HG02938 (cell line): ENCODE results near the gene EFCAB8.
"Not testable (repeated sequence)": the region's sequence is repeated elsewhere in the genome, so short reads cannot be mapped to it uniquely, and the experiment has no call there.

Experiments used
- ATAC-seq: cut with Tn5 transposase; IDR thresholded peaks from one replicate; pipeline ENCODE4 v1.9.1; 2021; ENCODE audit warnings: mild to moderate bottlenecking, moderate library complexity; ENCODE audit not compliant: unreplicated experiment

EFCAB8 gene

DNA sequence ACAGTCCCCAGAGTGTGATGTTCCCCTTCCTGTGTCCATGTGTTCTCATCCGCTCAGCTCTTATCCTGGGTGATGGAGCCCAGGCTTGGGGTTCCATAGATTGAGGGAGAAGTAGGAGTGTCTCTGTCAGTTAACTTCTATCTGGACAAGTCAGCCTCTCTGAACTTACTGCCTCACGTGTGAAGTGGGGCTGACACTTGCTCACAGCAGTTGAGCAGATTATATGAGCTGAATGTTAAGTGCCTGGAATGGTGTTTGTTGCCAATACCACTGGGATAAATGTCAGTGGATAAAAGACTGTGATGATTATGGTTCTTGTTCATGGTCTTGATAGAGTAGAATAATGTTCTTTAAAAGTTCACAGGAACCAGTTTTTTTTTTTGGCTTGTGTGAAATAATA is 17.1 kb upstream of the EFCAB8 start:
- no peak for ATAC-seq

DNA sequence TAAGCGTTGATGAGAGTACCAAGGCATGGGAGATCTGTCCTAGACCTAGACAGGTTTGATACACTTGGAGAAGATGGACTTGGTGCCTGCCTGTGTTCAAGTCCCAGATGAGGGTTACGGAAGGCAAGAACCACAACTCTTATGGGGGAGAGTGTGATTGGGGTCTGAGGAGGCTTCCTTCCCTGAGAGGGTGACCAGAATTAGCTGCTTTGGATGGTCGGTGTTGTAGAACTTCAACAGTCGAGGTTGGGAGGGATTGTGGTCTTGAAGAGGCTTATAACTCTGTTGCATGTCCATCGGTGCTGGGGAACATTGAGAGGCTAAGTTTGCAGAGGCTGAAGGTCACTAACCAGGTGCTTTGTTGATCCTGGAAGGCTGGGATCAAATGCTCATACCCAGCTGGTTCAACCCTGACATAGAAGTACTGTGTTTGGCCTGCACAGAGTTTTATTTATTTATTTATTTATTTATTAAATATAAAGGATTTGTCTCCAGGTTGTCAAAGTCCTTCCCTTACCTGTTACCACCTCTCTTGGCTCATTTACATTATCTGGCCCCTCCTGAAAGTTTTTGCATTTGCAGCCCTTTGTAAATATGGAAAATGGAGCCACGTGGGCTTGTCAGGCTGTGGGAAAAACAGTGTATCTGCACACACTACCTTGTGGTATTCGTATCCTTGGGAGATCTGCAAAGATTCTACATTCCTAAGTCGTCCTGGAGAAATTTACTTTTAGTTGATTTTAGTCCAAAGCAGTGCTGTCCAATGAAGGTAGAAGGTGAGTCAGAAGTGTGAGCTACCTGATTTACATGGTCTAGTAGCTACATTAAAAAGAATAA is 15.8 kb upstream of the EFCAB8 start:
- no peak for ATAC-seq

DNA sequence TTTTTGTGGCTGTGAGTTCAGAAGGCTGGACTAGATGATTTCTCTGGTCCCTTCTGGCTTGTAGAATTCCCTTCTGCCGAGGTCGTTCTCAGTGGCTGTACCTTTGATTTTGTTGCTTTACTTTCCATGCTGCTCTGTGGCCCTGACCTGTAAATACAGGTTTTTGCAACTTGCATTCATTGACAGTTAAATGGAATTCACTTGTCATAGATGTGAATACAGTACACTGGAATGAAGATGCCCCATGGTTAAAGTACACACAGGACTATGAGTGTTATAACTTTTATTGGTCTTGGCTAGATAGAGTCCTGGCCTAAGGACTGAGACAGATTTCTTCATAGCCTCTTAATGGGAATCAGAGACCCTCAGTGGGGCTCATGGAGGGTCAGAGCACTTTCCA is 12.9 kb upstream of the EFCAB8 start:
- no peak for ATAC-seq

DNA sequence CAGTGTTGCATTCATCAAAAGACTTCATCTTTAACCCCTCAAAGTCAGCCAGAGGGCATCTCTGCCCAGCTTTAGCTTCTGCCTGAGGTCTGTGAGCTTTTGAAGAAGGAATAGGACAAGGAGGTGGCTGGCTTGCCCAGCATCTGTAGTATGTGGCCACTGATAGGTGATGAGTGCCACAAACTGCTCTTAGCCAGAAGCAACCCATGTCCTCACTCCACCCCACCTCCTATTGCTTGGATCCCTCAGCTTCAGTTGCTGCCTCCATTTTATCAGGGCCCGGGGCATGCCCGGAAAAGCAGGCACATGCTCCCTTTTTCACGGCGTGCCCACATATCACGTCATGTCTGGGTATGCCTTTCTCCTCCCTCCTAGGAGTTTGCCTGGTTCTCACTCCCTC is 11.9 kb upstream of the EFCAB8 start:
- no peak for ATAC-seq

DNA sequence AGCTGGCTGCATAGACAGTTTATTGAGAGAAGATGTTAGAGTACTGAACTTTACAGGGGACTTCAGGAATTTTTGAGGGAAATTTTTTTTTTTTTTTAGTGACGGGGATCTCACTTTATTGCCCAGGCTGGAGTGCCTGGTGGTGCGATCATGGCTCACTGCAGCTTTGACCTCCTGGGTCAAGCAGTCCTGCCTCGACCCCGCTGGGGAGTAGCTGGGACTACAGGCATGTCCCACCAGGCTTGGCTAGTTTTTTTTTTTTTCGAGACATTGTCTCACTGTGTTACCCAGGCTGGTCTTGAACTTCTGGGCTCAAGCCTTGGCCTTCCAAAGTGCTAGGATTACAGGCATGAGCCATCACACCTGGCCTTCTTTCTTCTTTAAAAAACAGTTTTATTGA is 10.8 kb upstream of the EFCAB8 start:
- no peak for ATAC-seq

DNA sequence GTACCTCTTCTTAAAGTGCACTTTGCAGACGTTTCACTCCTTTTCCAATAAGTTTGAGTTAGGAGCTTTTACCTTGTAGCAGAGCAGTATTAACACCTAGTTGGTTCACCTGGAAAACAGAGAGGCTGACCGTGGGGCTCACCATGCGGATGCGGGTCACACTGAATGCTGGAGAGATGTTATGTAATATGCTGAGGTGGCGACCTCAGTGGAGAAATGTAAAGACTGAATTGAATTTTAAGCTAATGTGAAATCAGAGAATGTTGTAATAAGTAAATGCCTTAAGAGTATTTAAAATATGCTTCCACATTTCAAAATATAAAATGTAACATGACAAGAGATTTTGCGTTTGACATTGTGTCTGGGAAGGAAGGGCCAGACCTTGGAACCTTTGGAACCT is 9.9 kb upstream of the EFCAB8 start:
- no peak for ATAC-seq

DNA sequence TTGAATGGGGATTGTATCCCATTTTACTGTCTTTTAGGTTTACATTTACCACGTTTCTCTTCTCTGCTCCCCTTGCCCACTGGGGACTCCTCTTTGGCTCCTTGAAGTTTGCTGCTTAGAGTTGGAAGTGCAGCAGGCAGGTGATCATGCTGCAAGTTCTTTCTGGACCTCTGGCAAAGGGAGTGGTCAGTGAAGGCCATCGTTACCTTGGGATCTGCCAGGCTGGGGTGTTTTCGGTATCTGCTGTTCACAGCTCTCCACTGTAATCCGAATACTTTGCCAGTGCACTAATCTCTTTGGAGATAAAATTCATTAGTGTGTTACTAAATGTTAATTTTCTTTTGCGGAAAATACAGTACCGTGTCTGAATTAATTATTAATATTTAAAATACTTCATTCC is 9.1 kb upstream of the EFCAB8 start:
- ATAC-seq: no peak

DNA sequence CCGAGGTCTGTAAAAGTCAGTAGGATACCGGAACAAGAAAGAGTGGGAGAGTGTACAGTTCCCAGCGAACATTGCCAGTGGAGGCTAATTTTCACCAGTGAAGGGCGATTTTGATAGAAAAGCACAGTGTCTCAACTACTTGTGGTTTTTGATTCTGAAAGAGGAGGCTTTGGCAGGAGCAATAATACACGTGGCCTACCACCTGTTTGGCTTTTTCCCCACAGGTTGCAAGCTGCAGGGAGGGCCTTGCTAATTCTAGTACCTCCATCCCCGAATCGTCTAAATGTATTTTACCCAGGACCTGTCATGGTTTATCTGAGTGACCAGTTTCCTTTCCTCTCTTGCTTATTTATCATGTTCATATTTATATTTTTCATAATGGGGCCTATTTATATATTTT is 3.3 kb upstream of the EFCAB8 start:
- ATAC-seq: no peak

DNA sequence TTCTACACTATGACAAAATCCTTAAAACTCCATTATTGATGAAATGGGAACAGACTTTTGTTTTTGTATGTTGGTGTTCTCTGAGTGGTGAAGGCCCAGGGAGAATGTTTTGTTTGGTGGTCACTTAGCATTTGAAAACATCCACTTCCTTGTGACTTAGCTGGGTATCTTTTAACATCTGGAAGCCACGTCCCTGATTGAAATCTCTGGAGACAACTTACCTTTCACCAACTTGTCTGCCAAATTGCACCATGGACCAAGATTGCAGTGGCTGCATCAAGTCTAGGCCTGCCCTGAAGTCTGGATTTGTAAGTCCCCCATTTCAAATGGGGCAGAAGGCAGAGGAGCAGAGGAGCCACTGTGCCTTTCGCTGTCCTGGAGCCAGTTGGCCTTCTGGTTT is 534 bp upstream of the EFCAB8 start:
- ATAC-seq: no peak

DNA sequence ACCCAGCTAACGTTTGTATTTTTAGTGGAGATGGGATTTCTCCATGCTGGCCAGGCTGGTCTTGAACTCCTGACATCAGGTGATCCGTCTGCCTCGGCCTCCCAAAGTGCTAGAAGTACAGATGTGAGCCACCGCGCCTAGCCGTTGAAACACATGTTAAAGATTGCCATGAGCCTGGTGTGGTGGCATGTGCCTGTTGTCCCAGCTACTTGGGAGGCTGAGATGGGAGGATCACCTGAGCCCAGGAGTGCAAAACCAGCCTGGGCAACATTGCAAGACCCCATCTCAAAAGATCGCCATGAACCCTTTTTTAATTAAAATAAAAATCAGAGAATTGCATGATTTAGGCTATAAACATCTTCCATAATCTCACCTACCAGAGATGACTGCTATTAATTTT is 2.7 kb downstream of the EFCAB8 start:
- ATAC-seq: no peak

DNA sequence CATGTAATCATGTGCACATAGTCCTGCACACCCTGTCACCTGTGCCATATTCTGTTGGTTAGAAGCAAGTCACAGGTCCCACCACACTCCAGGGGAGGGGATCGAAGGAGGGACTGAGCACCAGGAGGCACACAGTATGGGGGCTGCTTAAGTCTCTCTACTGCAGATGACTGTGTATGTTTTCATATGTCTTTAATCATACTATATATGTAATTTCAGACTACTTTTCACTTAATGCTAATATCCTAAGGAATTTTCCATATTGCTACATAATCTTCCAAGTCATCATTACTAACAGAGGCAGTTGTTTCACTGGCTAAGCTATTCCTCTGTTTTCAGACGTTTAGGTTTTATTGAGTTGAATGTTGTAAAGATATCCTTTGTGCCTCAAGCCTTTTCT is 10.8 kb downstream of the EFCAB8 start:
- ATAC-seq: no peak

DNA sequence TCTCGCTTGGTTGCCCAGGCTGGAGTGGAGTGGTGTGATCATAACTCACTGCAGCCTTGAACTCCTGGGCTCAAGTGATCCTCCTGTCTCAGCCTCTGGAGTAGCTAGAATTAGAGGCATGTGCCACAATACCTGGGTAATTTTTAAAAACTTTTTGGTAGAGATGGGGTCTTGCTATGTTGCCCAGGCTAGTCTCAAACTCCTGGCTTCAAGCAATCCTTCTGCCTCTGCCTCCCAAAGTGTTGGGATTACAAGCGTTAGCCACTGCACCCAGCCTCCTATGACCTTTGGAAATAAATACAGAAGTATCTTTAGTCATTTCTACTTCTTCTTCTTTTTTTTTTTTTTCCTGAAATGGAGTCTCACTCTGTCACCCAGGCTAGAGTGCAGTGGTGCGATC is 11.8 kb downstream of the EFCAB8 start:
- not testable (repeated sequence) for ATAC-seq

DNA sequence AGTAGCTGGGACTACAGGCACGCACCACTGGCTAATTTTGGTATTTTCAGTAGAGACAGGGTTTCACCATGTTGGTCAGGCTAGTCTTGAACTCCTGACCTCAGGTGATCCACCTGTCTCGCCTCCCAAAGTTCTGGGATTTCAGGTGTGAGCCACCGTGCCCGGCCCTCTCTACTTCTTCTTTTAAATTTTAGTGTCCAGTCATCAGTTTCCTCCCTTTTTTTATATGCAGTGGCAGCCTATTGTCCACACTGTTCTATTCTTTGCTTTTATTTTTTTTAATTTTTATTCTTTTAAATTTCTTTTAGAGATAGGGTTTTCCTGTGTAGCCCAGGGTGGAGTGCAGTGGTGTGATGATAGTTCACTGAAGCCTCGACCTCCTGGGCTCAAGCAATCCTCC is 12.3 kb downstream of the EFCAB8 start:
- no peak for ATAC-seq

DNA sequence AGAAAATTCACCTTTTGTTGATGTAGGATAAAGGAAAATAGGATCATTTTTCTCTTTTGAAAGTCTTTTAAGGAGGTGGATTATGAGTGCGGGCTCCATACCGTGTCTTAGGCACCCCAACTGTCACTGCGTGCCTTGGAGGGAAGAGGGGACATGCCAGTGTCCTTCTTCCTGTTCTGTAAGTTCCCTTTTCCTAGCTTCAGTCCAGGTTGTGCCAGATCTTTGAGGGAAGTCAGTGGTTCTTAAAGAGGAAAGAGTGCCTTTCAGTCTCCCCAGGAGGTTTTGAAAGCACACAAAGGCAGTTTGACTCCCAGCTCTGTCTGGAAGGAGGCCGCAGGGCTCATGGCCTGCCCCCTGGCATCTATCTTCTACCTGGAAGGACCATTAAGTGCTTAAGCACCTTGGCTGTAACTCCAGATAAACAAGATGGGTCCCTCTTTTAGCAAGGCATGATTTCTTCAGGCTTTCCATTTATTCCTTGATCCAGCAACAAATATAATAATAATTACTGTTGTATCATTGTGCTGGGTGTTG is 13.0 kb downstream of the EFCAB8 start:
- ATAC-seq: no peak

DNA sequence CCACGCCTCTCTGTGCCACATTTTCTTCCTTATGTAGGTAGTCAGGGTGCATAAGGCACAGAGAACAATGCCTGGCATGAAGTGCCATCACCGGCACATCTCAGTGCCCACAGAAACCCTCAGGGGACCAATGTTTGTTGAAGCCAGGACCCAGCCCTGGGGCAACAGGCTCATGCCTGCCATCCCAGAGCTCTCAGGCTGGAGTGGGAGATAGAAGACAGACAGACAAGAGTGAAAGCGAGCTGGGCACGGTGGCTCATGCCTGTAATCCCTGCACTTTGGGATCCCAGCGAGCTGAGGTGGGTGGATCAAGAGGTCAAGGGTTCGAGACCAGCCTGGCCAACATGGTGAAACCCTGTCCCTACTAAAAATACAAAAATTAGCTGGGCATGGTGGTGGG is 13.5 kb downstream of the EFCAB8 start:
- no peak for ATAC-seq

DNA sequence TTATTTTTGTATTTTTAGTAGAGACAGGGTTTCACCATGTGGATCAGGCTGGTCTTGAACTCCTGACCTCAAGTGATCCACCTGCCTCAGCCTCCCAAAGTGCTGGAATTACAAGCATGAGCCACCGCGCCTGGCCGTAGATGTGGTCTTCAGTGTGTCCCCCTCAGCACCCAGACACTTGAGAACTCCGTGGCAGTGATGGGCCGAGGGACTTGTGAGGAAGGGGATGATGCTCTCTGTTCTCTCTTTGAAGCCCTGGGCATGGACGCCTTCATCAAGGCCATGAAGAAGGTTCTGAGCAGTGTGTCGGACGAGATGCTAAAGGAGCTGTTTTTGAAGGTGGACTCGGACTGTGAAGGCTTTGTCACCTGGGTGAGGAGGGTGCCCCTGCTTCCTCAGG is 16.9 kb downstream of the EFCAB8 start:
- ATAC-seq: no peak

DNA sequence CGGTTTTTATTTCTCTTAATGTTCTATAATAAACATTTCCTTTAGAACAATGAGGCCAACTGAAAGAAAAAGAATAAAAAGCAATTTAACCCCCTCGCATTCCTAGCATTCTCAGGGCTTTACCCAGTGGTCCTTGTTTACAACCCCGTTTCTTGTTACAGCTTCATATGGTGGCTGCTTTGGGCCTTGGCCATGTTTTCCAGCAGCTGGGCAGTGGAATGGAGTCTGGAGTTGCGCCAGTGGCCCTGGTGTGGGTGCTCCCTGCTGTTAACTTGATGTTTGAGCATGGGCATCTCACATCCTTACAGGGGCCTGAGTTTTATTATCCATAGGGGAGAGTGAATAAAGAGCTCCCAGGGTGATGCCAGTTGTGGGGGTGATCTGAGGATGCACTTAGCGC is 18.8 kb downstream of the EFCAB8 start:
- no peak for ATAC-seq

DNA sequence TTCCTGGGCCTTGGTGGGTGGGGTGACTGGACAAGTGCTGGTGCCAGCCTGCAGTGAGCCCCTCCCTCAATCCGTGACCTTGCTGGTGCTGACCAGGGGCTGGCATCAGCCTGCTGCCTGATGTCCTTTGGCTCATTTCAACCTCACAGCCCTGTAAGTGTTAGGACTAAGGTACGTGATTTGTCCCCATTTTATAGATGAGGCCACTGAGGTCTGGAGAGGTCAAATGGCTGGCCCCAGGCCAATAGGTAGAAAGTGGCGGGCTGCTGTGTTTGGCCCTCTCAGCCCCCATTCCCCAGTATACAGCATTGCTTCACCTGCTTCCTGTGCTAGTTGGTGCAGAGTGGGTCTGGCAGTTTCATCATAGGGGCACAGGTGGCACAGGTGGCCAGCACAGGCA is 20.1 kb downstream of the EFCAB8 start:
- no peak for ATAC-seq

DNA sequence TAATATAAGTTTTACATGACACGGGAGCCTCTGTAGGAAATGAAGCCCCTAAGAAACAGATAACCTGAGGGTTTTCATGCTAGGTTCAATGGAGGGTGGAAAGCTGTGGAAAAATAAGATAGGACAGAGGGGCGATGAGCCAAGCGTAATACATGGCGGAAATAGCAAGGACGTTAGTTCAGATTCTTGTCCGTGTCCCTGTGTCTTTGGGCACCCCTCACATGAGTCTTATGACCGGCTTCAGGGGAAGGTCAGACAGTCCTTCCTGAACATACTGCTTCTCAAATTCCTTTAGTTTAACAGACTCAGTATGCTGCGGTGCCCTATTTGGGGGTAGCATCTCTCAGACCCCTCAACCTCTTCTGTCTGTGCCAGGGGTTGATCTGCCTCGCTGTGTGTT is 20.8 kb downstream of the EFCAB8 start:
- no peak for ATAC-seq

DNA sequence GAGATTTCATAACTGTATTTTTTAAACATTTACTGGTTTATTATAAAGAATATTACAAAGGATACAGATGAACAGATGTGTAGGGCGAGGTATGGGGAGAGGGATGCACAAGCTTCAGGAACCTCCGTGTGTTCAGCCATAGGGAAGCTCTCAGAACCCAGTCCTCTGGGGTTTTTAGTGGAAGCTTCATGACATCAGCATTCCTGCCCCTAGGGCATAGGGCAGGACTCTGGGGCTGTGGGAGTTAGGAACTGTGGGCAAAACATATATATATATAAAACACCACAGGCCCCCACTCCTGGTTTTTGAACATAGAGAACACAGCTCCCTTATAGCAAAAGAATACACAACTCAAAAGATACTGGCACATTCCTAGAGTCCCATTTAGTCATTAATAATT is 21.9 kb downstream of the EFCAB8 start:
- no peak for ATAC-seq

DNA sequence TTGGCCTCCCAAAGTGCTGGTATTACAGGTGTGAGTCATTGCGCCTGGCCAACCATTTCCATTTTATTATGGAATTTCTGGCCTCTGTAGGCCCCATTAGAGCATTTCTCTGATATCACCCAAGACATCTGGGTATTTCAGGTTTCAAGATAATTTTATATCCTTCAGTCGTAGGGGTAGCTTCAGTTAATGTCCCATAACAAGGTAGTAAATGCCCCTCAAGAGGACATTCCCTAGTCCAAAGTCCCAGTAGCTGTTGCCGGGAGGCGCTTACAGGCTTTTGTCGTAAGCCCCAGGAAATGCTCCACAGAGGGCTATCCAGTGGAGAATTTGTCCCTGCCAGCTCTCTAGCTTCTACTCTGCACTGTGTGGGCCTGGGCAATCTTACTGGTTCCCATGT is 24.4 kb downstream of the EFCAB8 start:
- ATAC-seq: no peak

DNA sequence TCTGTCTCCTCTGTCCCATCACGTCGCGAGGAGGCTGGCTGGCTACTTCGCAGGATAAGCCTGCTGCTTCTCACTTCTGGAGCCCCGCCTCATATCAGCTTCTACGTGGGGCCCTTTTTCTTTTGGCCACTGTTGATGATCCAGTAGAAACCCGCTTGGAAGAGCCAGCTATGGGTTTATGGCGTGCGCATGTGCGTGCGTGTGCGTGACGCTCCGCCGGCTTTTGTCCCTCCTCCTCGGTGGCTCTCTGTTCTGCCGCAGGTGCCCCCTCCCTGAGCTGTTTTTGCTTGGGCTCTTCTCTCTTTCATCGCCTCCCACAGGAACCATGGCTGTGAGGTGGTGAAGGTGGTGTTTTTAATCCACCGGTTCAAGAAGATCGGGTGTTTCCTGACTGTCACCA is 26.5 kb downstream of the EFCAB8 start:
- ATAC-seq: no peak

DNA sequence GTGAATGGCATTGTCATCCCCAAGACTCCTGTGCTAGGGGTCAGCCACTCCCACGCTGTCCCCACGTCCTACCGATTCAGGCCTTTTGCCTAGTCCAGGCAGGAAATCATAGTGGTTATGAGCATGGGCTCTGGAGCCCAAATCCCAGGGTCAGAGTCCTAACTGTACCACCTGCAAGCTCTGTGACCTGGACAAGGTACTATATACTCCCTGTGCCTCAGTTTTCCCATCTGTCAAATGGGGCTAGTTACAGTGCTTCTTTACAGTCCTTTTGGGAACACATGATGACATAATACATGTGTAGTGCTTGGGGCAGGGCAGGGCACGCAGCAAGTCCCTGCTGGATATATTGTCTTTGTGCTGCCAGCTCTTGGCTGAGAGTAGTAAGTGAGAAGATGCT is 27.2 kb downstream of the EFCAB8 start:
- ATAC-seq: no peak
